Panc1 (cell line): ENCODE results near the gene ACTBL2. TPM values are rescaled to one million over a fixed set of nuclear protein-coding genes. Genes with fewer than 3 reads are reported as not detected.

Experiments
- ATAC-seq: fragments of 200-7000 bp; cut with Tn5 transposase; 2 replicates; pipeline ENCODE4 v1.9.1; 2020; ENCODE audit warnings: mild to moderate bottlenecking, moderate library complexity
- BruUV-seq: library from RNA; stranded (reverse); fragments of 400-500 nt; replicated peaks from 2 replicates; lab custom pipeline; 2021; lab: Mats Ljungman, UMichigan
- CTCF ChIA-PET: fragments of 300-600 bp; sonication (Branson Sonifier 250); formaldehyde crosslinking; loops from one replicate; lab custom pipeline; 2022; ENCODE audit warnings: antibody characterized with exemption; lab: Charles Lee
- POLR2A ChIA-PET: fragments of 300-600 bp; sonication (Branson Sonifier 250); formaldehyde crosslinking; loops from one replicate; lab custom pipeline; 2022; ENCODE audit warnings: antibody characterized with exemption; lab: Charles Lee
- DNase-seq: peaks from one replicate; pipeline ENCODE4 v3.0.0-alpha.2; 2010; ENCODE audit warnings: low read depth, low spot score
- H3K27ac ChIP-seq: 2 replicates; pipeline ENCODE4 v1.5.1; 2011; ENCODE audit warnings: mild to moderate bottlenecking, low read length, inconsistent platforms
- H3K27me3 ChIP-seq: fragments of 200-500 bp; sonication (Bioruptor generic); 2 replicates; pipeline ENCODE4 v1.6.0; 2014; ENCODE audit warnings: low read length, inconsistent platforms; ENCODE audit not compliant: control insufficient read depth, insufficient read depth
- H3K36me3 ChIP-seq: fragments of 200-500 bp; sonication (Bioruptor generic); 2 replicates; pipeline ENCODE4 v1.5.1; 2014; ENCODE audit warnings: inconsistent platforms, mild to moderate bottlenecking, low read length, moderate library complexity; ENCODE audit not compliant: control insufficient read depth, insufficient read depth
- H3K4me1 ChIP-seq: 2 replicates; pipeline ENCODE4 v1.5.1; 2011; ENCODE audit warnings: inconsistent platforms, mild to moderate bottlenecking, low read length, moderate library complexity; ENCODE audit not compliant: control insufficient read depth, insufficient read depth
- H3K4me3 ChIP-seq, 2 experiments: 2 replicates each; pipeline ENCODE4 v1.5.1; 2011 to 2012; ENCODE audit warnings: low read depth in 2 of 2, low read length in 2 of 2, mild to moderate bottlenecking in 2 of 2, inconsistent platforms in 1 of 2, moderate library complexity in 1 of 2
- H3K9me3 ChIP-seq: fragments of 200-500 bp; sonication (Bioruptor generic); 2 replicates; pipeline ENCODE4 v1.5.1; 2014; ENCODE audit warnings: low read depth, mild to moderate bottlenecking, inconsistent platforms, low read length, moderate library complexity; ENCODE audit not compliant: control insufficient read depth, insufficient read depth
- POLR2AphosphoS5 ChIP-seq: IDR thresholded peaks from 2 replicates; pipeline ENCODE4 v1.6.1; 2012; ENCODE audit warnings: mild to moderate bottlenecking, low read depth, low read length, moderate library complexity
- SIN3A ChIP-seq: IDR thresholded peaks from 2 replicates; pipeline ENCODE4 v1.6.1; 2012; ENCODE audit warnings: low read depth, mild to moderate bottlenecking, low read length, moderate library complexity, borderline replicate concordance; ENCODE audit not compliant: insufficient read depth
- TCF7L2 ChIP-seq: IDR thresholded peaks from 2 replicates; pipeline ENCODE4 v1.6.1; 2011; ENCODE audit warnings: mild to moderate bottlenecking, low read depth, low read length, inconsistent platforms
- in situ Hi-C: cut with HindIII; loops from 2 replicates; pipeline ENCODE4 v1.10.0; 2016; ENCODE audit warnings: low sequenced_read_pairs, low pct_unique_long_range_greater_than_20kb
- intact Hi-C: fragments of 100-400 bp; cut with micrococcal nuclease; formaldehyde crosslinking; loops from one replicate; pipeline ENCODE4 v1.10.0; 2022; ENCODE audit not compliant: unreplicated experiment
- total RNA-seq: library from RNA; stranded (reverse); gene quantifications from one replicate; pipeline ENCODE4 v1.2.1, GENCODE V29; 2021; ENCODE audit not compliant: unreplicated experiment
- TF ChIP-seq, protein P1 (sequence below), 2 experiments: IDR thresholded peaks; 2 replicates each; pipeline ENCODE4 v1.6.1; 2011 to 2012; ENCODE audit warnings: low read depth in 2 of 2, control low read depth in 1 of 2, low read length in 1 of 2, mild to moderate bottlenecking in 1 of 2, moderate library complexity in 1 of 2; ENCODE audit not compliant: insufficient read depth in 1 of 2
- TF ChIP-seq, protein P2 (sequence below): fragments of 450-650 bp; IDR thresholded peaks from 2 replicates; pipeline ENCODE4 v1.5.1; 2017; ENCODE audit warnings: mild to moderate bottlenecking

The ACTBL2 gene
- total RNA-seq, 1 experiment from 2014 or later: not detected

DNA sequence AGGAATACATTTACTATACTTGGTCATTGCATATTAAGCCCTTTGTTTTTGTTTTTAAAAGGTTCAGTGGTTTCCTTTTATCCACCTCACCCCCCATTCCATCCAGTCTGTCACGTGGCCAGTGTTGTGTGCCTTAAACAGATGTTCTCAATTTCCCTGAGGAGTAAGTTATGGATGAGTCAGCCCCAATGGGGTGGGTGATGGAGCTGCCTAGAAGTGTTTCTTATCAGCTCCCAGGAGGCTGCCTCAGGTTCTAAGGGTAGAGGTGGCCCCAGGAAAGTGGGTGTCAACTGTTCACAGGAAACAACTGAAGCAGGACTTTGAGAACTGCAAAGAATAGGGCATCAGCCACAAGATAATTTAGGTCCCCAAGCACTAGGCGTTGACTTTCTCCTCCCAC lies 41.1 kb downstream of the ACTBL2 start:
- Histone ChIP-seq H3K27me3 (no peaks in the 10 kb centered on the region), H3K4me3 (no peak overlapping the region), H3K36me3 (no peaks in the 10 kb centered on the region), H3K27ac (peak overlapping the region; percentile 69), H3K4me1 (0 out of 2 replicates have a peak, but pooled peaks cover 1% of the 10 kb centered on the region), H3K9me3 (peaks cover 3% of the 10 kb centered on the region; the same call in 1 of the 2 replicates)
- no TSS peak for BruUV-seq
- ChIA-PET POLR2A (no interaction called here), CTCF (no interaction called here)
- TF ChIP-seq TCF7L2: no peak
- TF ChIP-seq POLR2AphosphoS5: no peak
- TF ChIP-seq, protein P1, sequence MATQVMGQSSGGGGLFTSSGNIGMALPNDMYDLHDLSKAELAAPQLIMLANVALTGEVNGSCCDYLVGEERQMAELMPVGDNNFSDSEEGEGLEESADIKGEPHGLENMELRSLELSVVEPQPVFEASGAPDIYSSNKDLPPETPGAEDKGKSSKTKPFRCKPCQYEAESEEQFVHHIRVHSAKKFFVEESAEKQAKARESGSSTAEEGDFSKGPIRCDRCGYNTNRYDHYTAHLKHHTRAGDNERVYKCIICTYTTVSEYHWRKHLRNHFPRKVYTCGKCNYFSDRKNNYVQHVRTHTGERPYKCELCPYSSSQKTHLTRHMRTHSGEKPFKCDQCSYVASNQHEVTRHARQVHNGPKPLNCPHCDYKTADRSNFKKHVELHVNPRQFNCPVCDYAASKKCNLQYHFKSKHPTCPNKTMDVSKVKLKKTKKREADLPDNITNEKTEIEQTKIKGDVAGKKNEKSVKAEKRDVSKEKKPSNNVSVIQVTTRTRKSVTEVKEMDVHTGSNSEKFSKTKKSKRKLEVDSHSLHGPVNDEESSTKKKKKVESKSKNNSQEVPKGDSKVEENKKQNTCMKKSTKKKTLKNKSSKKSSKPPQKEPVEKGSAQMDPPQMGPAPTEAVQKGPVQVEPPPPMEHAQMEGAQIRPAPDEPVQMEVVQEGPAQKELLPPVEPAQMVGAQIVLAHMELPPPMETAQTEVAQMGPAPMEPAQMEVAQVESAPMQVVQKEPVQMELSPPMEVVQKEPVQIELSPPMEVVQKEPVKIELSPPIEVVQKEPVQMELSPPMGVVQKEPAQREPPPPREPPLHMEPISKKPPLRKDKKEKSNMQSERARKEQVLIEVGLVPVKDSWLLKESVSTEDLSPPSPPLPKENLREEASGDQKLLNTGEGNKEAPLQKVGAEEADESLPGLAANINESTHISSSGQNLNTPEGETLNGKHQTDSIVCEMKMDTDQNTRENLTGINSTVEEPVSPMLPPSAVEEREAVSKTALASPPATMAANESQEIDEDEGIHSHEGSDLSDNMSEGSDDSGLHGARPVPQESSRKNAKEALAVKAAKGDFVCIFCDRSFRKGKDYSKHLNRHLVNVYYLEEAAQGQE (IDR thresholded peaks at IDR 0.05; ENCODE audit: insufficient read depth in 1 of 2, low read depth in 2 of 2, low read length in 1 of 2): no peak
- TF ChIP-seq SIN3A: no peak
- DNase-seq: no peak
- intact Hi-C loops (no loop called here), in situ Hi-C loops (no loop called here)
- ATAC-seq: 0 out of 2 replicates have a peak, but pooled peaks have one; percentile 17

- no peak for ATAC-seq
Observed at GRCh38 chr5:57439601-57440000, 43.0 kb downstream of the ACTBL2 start.

More at GRCh38 chr5:57439601-57440000, 43.0 kb downstream of the ACTBL2 start:
- Histone ChIP-seq H3K4me3 (no peak overlapping the region), H3K27me3 (no peaks in the 10 kb centered on the region), H3K36me3 (no peaks in the 10 kb centered on the region), H3K9me3 (peaks cover 3% of the 10 kb centered on the region; the same call in 1 of the 2 replicates), H3K4me1 (peaks cover 11% of the 10 kb centered on the region; the same call in 1 of the 2 replicates), H3K27ac (peak overlapping the region; percentile 62; the same call in 1 of the 2 replicates)
- CTCF ChIA-PET: no interaction called here
- POLR2A ChIA-PET: no interaction called here
- no peak for DNase-seq
- in situ Hi-C loops: no loop called here
- intact Hi-C loops: loop anchor here (5.0 kb wide), 1 partner anchor 142 kb away; no protein-coding TSS in a partner anchor
- no TSS peak for BruUV-seq
- TF ChIP-seq SIN3A (no peak), TCF7L2 (no peak), POLR2AphosphoS5 (no peak)
- TF ChIP-seq, protein P1 (IDR thresholded peaks at IDR 0.05; ENCODE audit: insufficient read depth in 1 of 2, low read depth in 2 of 2, low read length in 1 of 2): no peak
- TF ChIP-seq, protein P2, sequence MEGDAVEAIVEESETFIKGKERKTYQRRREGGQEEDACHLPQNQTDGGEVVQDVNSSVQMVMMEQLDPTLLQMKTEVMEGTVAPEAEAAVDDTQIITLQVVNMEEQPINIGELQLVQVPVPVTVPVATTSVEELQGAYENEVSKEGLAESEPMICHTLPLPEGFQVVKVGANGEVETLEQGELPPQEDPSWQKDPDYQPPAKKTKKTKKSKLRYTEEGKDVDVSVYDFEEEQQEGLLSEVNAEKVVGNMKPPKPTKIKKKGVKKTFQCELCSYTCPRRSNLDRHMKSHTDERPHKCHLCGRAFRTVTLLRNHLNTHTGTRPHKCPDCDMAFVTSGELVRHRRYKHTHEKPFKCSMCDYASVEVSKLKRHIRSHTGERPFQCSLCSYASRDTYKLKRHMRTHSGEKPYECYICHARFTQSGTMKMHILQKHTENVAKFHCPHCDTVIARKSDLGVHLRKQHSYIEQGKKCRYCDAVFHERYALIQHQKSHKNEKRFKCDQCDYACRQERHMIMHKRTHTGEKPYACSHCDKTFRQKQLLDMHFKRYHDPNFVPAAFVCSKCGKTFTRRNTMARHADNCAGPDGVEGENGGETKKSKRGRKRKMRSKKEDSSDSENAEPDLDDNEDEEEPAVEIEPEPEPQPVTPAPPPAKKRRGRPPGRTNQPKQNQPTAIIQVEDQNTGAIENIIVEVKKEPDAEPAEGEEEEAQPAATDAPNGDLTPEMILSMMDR: no peak
